Measurements from ENCODE around the gene ABHD12. TPM values are rescaled to one million over a fixed set of nuclear protein-coding genes. Genes with fewer than 3 reads are reported as not detected.
"Not testable (repeated sequence)": the region's sequence is repeated elsewhere in the genome, so short reads cannot be mapped to it uniquely, and the experiment has no call there.

Gene ABHD12
- total RNA-seq, 1 donor: 38.4 TPM

GRCh38 chr20:25418776-25419175, 28.1 kb upstream of the ABHD12 start:
- no peak for TF ChIP-seq CTCF (IDR thresholded peaks at IDR 0.05; ENCODE audit: insufficient read depth, low read depth, low read length)
- DNase-seq (ENCODE audit: low read depth): peak; percentile 17
- no peak overlapping the region for H3K4me3 ChIP-seq (ENCODE audit: low read depth, low read length)

GRCh38 chr20:25408890-25409289, 18.3 kb upstream of the ABHD12 start:
- no peak overlapping the region for H3K4me3 ChIP-seq (ENCODE audit: low read depth, low read length)
- TF ChIP-seq CTCF (IDR thresholded peaks at IDR 0.05; ENCODE audit: insufficient read depth, low read depth, low read length): no peak
- DNase-seq (ENCODE audit: low read depth): no peak

GRCh38 chr20:25408170-25408547, 17.5 kb upstream of the ABHD12 start:
- TF ChIP-seq CTCF (IDR thresholded peaks at IDR 0.05; ENCODE audit: insufficient read depth, low read depth, low read length): no peak
- DNase-seq (ENCODE audit: low read depth): no peak
- peak overlapping the region; percentile 88 for H3K4me3 ChIP-seq (ENCODE audit: low read depth, low read length)

- peak; percentile 85 for DNase-seq (ENCODE audit: low read depth)
- TF ChIP-seq CTCF (IDR thresholded peaks at IDR 0.05; ENCODE audit: insufficient read depth, low read depth, low read length): no peak
- peak within 1 kb of the TSS; percentile 88 for H3K4me3 ChIP-seq (ENCODE audit: low read depth, low read length)
Measured at GRCh38 chr20:25407311-25408169, 16.9 kb upstream of the ABHD12 start, which contains the start of gene GINS1. GINS1 (plus strand) TSS chr20:25407673; CDS start chr20:25407821, 148 bp downstream.

GRCh38 chr20:25402583-25402982, 11.9 kb upstream of the ABHD12 start:
- no peak for TF ChIP-seq CTCF (IDR thresholded peaks at IDR 0.05; ENCODE audit: insufficient read depth, low read depth, low read length)
- DNase-seq (ENCODE audit: low read depth): no peak
- no peak overlapping the region for H3K4me3 ChIP-seq (ENCODE audit: low read depth, low read length)

GRCh38 chr20:25400291-25400732, 9.7 kb upstream of the ABHD12 start:
- H3K4me3 ChIP-seq (ENCODE audit: low read depth, low read length); DNase-seq (ENCODE audit: low read depth): not testable (repeated sequence)

GRCh38 chr20:25399037-25399430, 8.4 kb upstream of the ABHD12 start:
- H3K4me3 ChIP-seq (ENCODE audit: low read depth, low read length): no peak overlapping the region
- peak; percentile 82 for DNase-seq (ENCODE audit: low read depth)
- TF ChIP-seq CTCF (IDR thresholded peaks at IDR 0.05; ENCODE audit: insufficient read depth, low read depth, low read length): peak; percentile 60

Measured in fibroblast of villous mesenchyme (primary cell).